Fibroblast of skin of left quadriceps (primary cell): Measurements from ENCODE around the gene ARHGEF1.
"Not testable (repeated sequence)": the region's sequence is repeated elsewhere in the genome, so short reads cannot be mapped to it uniquely, and the experiment has no call there.

Experiments
- DNase-seq, 2 experiments: peaks; one replicate each; pipeline ENCODE4 v3.0.0-alpha.2; 2013; ENCODE audit warnings: low read depth in 2 of 2

Gene ARHGEF1

GRCh38 chr19:41861846-41862245 is 21.1 kb upstream of the ARHGEF1 start:
- DNase-seq: no peak

- no peak for DNase-seq
These were observed 20.5 kb upstream of the ARHGEF1 start for GRCh38 chr19:41862445-41862986.

DNA sequence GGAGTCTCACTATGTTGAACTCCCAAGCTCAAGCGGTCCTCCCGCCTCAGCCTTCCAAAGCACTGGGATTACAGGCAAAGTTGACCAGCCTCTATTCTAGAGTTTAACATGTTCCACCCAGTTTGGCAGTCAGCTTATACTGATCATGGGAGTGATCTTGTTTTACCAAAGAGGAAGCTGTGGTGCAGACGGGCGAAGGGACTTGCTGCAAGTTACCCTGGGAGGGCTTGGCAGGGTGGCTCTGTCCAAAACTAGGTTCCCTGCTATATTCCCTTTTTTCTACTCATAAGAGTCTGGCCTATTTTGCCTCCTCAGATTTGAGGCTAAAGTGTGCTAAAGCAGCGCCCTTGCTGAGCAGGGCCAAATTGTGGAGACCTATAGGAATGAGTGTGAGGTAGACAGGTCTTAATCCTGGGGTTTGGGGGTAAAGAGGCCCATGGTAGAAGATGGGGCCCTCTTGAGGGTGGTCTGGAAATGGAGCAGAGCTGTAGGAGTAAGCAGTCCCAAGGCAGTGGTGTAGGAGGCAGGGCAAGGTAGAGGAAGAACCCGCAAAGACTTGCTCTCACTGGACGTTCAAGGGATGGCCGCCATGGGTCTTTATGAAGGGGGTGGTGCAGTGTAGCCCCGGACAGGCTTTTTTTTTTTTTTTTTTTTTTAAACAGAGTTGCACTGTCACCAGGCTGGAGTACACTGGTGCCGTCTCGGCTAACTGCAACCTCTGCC is 19.6 kb upstream of the ARHGEF1 start:
- no peak for DNase-seq

DNA sequence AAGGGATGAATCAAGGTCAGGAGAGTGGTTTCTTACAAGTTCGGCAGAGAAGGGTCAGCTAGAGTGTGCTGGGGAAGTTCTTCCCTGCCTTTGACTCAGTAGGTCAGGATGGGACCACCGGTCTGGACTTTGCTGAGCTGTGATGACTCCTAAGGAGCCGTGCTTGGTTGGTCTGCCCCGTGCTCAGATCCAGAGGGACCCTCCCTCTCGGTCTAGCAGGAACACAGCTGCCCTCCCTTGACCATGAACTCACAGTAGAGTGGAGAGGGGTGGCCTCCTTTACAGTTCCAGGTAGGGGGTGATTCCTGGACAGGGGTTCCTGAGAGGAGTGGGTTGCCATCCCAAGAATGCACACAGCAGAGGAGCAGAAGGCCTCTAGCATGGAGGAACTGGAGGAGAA is 18.6 kb upstream of the ARHGEF1 start:
- no peak for DNase-seq

DNA sequence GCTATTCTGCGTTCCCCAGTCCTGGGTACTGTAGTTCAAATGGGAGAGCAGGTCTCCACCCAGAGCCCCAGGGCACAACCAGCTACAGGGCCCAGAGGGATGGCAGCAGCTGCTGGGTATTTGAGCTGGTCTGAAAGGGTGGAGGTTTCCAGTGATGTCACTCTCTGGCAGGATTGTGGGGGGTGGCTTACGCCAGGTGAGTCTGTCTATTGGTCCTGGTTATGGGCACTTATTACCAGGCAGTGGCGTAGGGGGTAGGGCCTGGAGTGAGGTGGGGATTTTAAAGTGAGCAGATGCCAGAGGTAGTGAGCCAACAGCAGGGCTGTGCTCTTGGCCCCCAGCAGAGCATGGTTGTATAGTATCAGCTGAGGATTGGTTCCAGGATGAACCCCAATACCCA is 16.7 kb upstream of the ARHGEF1 start:
- DNase-seq: no peak

DNA sequence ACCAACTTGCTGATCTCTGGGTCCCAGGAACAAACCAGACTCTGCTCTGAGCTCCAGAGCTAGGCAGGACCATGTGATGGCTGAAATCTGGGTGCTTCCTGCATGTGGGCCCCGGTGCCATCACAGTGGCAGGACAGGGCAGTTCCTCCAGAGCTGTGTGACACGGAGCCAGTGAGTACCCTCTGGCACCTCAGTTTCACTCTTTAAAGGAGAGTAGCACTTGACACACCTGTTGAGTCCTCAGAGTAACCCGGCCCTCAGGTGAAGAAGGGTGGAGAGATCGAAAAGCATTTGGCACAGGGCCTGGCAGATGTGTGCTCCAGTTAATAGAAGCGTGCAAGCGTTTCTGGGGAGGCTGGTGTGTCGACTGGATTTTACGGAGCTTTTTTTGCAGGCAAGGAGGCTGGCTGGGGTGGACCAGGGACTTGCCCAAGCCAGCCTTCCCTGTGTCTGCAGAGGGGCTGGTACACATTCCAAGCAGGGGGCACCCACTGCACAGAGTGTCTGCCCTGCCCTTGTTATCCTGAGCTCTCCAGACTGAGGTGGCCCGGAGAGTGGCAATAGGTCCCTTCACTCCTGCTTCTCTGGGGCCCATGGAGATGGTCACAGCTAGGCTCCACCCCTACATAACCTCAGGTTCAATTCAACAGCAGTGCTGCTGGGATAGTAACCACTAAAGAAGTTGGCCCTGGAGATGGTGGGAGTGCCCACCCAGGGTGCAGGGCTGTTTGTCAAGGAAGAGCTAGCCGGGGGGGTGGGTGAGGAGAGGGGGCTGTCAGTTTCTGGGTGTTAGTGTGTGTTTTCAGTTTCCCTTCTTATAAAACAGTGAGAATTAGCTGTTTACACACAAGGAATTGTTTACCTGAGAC is 14.6 kb upstream of the ARHGEF1 start:
- no peak for DNase-seq

DNA sequence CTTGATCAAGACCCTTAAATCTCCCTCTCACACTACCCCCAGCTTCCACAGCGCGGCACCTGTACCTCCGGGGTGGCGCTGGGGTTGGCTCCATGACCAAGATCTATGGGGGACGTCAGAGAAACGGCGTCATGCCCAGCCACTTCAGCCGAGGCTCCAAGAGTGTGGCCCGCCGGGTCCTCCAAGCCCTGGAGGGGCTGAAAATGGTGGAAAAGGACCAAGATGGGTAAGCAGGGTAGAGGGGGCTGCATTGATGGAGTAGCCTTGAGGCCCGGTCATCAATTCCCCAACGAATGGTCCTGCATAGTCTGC is 14.0 kb upstream of the ARHGEF1 start:
- no peak for DNase-seq

DNA sequence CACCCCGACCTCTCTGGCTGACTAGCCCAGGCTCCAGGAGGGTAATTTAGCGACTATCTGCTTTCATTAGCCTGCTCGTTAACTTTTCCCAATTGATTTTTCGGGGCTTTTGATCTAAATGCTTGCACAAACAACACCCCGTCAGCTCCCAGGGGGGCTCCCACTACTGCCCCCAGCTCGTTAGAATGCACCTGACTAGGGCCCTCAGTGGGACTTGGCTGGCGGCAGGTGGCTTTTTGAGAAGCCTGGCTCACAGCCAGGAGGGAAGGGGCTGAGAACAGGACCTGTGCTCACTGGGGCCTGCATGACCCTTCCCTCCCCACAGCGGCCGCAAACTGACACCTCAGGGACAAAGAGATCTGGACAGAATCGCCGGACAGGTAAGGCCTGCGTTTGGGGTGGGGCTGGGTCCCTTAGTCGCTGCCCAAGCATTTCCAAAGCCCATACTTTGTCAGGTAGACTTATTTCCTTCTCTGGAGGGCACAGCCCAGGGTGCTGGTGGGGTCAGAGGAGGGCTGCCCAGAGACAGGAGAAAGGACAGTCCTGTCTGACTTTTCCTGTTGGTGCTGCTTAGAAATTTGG is 13.5 kb upstream of the ARHGEF1 start:
- no peak for DNase-seq

- no peak for DNase-seq
These were observed 12.5 kb upstream of the ARHGEF1 start for GRCh38 chr19:41870401-41870873.

GRCh38 chr19:41871573-41872383 is 11.2 kb upstream of the ARHGEF1 start:
- DNase-seq: no peak

- DNase-seq: no peak
These were observed 10.6 kb upstream of the ARHGEF1 start for GRCh38 chr19:41872384-41872774.

DNA sequence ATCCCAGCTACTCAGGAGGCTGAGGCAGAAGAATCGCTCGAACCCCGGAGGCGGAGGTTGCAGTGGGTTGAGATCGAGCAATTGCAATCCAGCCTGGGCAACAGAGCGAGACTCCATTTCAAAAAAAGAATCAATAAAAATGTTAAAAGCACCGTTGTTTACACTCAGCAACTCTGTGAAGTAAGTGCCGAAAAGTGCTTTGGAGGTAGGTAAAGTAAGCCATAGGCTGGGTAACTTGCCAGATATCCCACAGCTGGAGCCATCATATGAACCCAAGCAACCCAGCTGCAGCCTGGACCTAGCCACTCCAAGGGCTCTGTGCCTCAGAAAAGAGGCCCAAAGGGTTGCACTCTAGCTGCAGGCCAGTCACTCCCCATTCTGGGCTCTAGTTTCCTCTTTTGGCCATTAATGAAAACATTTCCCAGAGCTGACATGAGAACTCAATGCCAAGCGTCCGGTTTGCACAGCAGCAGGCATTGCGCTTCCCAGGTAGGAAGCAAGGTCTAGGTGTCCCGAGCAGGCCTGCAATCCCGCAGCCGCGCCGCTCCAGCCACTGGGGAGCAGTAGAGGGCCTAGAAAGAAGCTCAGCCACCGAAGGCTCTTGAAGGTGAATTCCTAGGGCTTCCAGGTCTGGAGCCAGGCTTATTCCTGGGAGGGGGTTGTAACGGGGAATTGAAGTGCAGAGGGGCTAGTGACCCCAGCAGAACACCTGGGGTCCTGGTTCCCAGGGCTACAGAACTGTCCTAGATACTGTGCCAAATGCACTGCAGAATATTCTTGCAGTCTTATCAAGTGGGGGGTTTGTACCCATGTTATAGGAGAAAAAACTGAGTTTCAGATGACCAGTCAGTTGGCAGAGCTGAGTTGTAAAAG is 10.0 kb upstream of the ARHGEF1 start:
- DNase-seq: peak in 1 of 2 experiments; percentile 12

GRCh38 chr19:41875973-41876372 is 7.0 kb upstream of the ARHGEF1 start:
- not testable (repeated sequence) for DNase-seq

GRCh38 chr19:41876847-41877832 is 5.8 kb upstream of the ARHGEF1 start, which contains the start of gene CD79A:
TSS of gene CD79A (plus strand) at chr19:41877279. CDS start at chr19:41877305, 26 bp downstream.
- DNase-seq: no peak

GRCh38 chr19:41877916-41878905 is 4.8 kb upstream of the ARHGEF1 start:
- no peak for DNase-seq

DNA sequence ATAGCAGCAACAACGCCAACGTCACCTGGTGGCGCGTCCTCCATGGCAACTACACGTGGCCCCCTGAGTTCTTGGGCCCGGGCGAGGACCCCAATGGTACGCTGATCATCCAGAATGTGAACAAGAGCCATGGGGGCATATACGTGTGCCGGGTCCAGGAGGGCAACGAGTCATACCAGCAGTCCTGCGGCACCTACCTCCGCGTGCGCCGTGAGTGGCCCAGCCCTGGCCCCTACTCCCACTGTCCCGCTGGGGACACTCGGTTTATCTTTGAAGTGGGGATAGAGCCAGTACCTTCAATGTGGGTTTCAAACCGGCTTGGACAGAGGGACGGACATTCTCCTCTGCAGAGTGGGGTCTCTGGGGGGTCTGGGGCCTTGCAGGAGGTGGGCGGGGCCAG is 3.9 kb upstream of the ARHGEF1 start:
- DNase-seq: no peak

DNA sequence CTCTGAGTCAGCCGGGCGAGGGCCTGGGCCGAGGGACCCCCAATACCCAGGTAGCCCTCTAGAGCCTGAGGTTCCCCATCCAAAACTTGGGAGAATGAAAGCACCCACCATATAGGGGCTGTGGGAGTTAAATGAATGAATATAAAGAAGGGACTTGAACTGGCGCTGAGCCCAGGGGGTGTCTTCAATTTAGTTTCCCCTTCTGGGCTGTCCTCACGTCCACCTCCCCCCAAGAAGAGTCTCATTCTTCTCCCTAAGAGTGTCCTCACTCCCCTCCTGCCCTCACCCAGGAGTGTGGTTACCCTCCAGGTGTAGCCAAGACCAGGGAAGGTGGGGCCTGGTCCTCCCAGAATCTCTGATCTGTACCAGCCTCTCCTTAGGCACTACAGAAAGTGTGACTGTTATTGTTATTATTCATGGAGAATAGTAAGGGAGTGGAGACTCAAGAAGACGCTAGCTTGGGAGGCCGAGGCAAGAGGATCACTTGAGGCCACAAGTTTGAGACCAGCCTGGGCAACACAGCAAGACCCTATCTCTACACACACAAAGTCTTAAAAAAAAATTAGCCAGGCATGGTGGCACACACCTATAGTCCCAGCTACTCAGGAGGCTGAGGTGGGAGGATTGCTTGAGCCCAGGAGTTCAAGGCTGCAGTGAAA is 3.2 kb upstream of the ARHGEF1 start:
- no peak for DNase-seq

DNA sequence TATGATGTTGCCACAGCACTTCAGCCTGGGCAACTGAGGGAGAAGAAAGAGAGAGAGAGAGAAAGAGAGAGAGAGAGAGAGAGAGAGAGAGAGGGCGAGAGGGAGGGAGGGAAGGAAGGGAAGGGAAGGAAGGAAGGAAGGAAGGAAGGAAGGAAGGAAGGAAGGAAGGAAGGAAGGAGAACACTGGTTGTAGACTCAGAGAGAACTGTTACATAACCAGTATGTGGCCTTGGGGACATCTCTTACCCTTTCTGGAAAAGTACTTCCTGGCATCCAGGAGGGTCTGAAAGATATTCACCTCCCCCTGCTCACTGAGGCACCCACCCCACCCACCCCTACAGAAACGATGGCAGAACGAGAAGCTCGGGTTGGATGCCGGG is 2.7 kb upstream of the ARHGEF1 start:
- no peak for DNase-seq
